Activated T-helper 1 cell treated with Interleukin-2 at 50 U/mL for 16 hours (primary cell): ENCODE measurements around the gene ERC1.

Experiments used
- DNase-seq: peaks from one replicate; pipeline ENCODE4 v3.0.0-alpha.2; 2020; ENCODE audit warnings: low read depth

The ERC1 gene

GRCh38 chr12:1439687-1440086 is 448.7 kb downstream of the ERC1 start:
- no peak for DNase-seq

- no peak for DNase-seq
Observed at GRCh38 chr12:1443421-1444141, 452.6 kb downstream of the ERC1 start.

- no peak for DNase-seq
Observed at GRCh38 chr12:1444142-1444516, 453.1 kb downstream of the ERC1 start.

GRCh38 chr12:1445807-1446206 is 454.8 kb downstream of the ERC1 start:
- no peak for DNase-seq

GRCh38 chr12:1448336-1448735 is 457.3 kb downstream of the ERC1 start:
- DNase-seq, result no peak

GRCh38 chr12:1453810-1454209 is 462.8 kb downstream of the ERC1 start:
- no peak for DNase-seq

GRCh38 chr12:1456885-1457284 is 465.9 kb downstream of the ERC1 start:
- DNase-seq, result no peak

GRCh38 chr12:1457901-1458300 is 466.9 kb downstream of the ERC1 start:
- no peak for DNase-seq

- no peak for DNase-seq
Observed at GRCh38 chr12:1459339-1459738, 468.3 kb downstream of the ERC1 start.

GRCh38 chr12:1463073-1463905 is 472.3 kb downstream of the ERC1 start:
- DNase-seq, result no peak

- DNase-seq, result no peak
Observed at GRCh38 chr12:1464925-1465324, 473.9 kb downstream of the ERC1 start.

- no peak for DNase-seq
Observed at GRCh38 chr12:1465990-1466389, 475.0 kb downstream of the ERC1 start.

GRCh38 chr12:1466481-1467154 is 475.6 kb downstream of the ERC1 start:
- DNase-seq, result no peak

GRCh38 chr12:1467710-1468109 is 476.7 kb downstream of the ERC1 start:
- DNase-seq, result no peak

- DNase-seq, result no peak
Observed at GRCh38 chr12:1469070-1469469, 478.0 kb downstream of the ERC1 start.

- no peak for DNase-seq
Observed at GRCh38 chr12:1470051-1470450, 479.0 kb downstream of the ERC1 start.

- DNase-seq, result no peak
Observed at GRCh38 chr12:1471224-1471623, 480.2 kb downstream of the ERC1 start.

- no peak for DNase-seq
Observed at GRCh38 chr12:1473418-1473817, 482.4 kb downstream of the ERC1 start.

- no peak for DNase-seq
Observed at GRCh38 chr12:1474041-1474573, 483.1 kb downstream of the ERC1 start.

GRCh38 chr12:1474574-1475153 is 483.6 kb downstream of the ERC1 start:
- DNase-seq, result no peak

- DNase-seq, result no peak
Observed at GRCh38 chr12:1479645-1480044, 488.6 kb downstream of the ERC1 start.

GRCh38 chr12:1481326-1481725 is 490.3 kb downstream of the ERC1 start:
- DNase-seq, result no peak
